CD4-positive, alpha-beta memory T cell (primary cell): ENCODE results near the gene CRYBB3. TPM values are rescaled to one million over a fixed set of nuclear protein-coding genes. Genes with fewer than 3 reads are reported as not detected.
"Not testable (repeated sequence)": the region's sequence is repeated elsewhere in the genome, so short reads cannot be mapped to it uniquely, and the experiment has no call there.

Experiments
- CTCF ChIA-PET: fragments of 350-600 bp; sonication (Branson Sonifier 250); formaldehyde crosslinking; loops from one replicate; lab custom pipeline; 2021; ENCODE audit warnings: inconsistent platforms; ENCODE audit not compliant: partially characterized antibody; lab: Charles Lee
- POLR2A ChIA-PET: fragments of 350-600 bp; sonication (Branson Sonifier 250); formaldehyde crosslinking; loops from one replicate; lab custom pipeline; 2021; ENCODE audit not compliant: partially characterized antibody; lab: Charles Lee
- DNase-seq, 5 donors: peaks; one replicate each; pipeline versions ENCODE4 v3.0.0 to v3.0.0-alpha.2; 2020 to 2022; ENCODE audit warnings: mixed read lengths in 1 of 5
- H3K27ac ChIP-seq: one replicate; pipeline ENCODE4 v1.7.0; 2013; ENCODE audit warnings: low read depth, low read length
- H3K27me3 ChIP-seq: 2 replicates; pipeline ENCODE4 v1.7.0; 2013; ENCODE audit warnings: mild to moderate bottlenecking, low read length, moderate library complexity; ENCODE audit not compliant: insufficient read depth
- H3K36me3 ChIP-seq: 2 replicates; pipeline ENCODE4 v1.7.0; 2013; ENCODE audit warnings: mild to moderate bottlenecking, low read length, moderate library complexity; ENCODE audit not compliant: insufficient read depth
- H3K4me1 ChIP-seq: 2 replicates; pipeline ENCODE4 v1.7.0; 2013; ENCODE audit warnings: mild to moderate bottlenecking, low read length, moderate library complexity; ENCODE audit not compliant: insufficient read depth
- H3K4me3 ChIP-seq, 2 donors: one replicate each; pipeline ENCODE4 v1.7.0; 2013; ENCODE audit warnings: low read length in 2 of 2, mild to moderate bottlenecking in 1 of 2
- H3K9me3 ChIP-seq, 2 donors: one replicate each; pipeline ENCODE4 v1.7.0; 2013; ENCODE audit warnings: low read length in 2 of 2, control low read depth in 1 of 2; ENCODE audit not compliant: control insufficient read depth in 1 of 2
- H3K27ac Mint-ChIP-seq, 7 donors: one replicate each; pipeline ENCODE4 v1.8.0; 2020 to 2021; ENCODE audit warnings: mixed read lengths in 7 of 7, mild to moderate bottlenecking in 6 of 7, inconsistent platforms in 3 of 7, moderate library complexity in 3 of 7
- H3K27me3 Mint-ChIP-seq, 2 donors: one replicate each; pipeline ENCODE4 v1.8.0; 2020 to 2021; ENCODE audit warnings: mixed read lengths in 2 of 2
- H3K36me3 Mint-ChIP-seq, 2 donors: one replicate each; pipeline ENCODE4 v1.8.0; 2020 to 2021; ENCODE audit warnings: mixed read lengths in 2 of 2, inconsistent platforms in 1 of 2, mild to moderate bottlenecking in 1 of 2
- H3K4me1 Mint-ChIP-seq, 4 donors: one replicate each; pipeline ENCODE4 v1.8.0; 2020 to 2021; ENCODE audit warnings: mixed read lengths in 4 of 4, mild to moderate bottlenecking in 1 of 4
- H3K4me3 Mint-ChIP-seq, 8 donors: one replicate each; pipeline ENCODE4 v1.8.0; 2020 to 2021; ENCODE audit warnings: mixed read lengths in 8 of 8, mild to moderate bottlenecking in 7 of 8, moderate library complexity in 6 of 8, inconsistent platforms in 3 of 8
- H3K9me3 Mint-ChIP-seq, 8 donors: one replicate each; pipeline ENCODE4 v1.8.0; 2020 to 2021; ENCODE audit warnings: mixed read lengths in 8 of 8, mild to moderate bottlenecking in 5 of 8, inconsistent platforms in 3 of 8, moderate library complexity in 1 of 8
- intact Hi-C: fragments of 100-400 bp; cut with micrococcal nuclease; formaldehyde crosslinking; loops from one replicate; pipeline ENCODE4 v1.15.1; 2023
- polyA plus RNA-seq, 2 donors: library from polyadenylated mRNA; unstranded; fragments of 300-500 nt; fragmentation: Illumina TruSeq; gene quantifications; one replicate each; pipeline ENCODE4 v1.2.3, GENCODE V29; 2021
- total RNA-seq, 2 experiments: library from RNA; stranded (reverse); gene quantifications; one replicate each; pipeline ENCODE4 v1.2.3, GENCODE V29; 2021

The CRYBB3 gene
- total and polyA plus RNA-seq, 4 experiments from 2014 or later = not detected

GRCh38 chr22:25197340-25197739 lies 2.3 kb upstream of the CRYBB3 start:
- no peaks in the 10 kb centered on the region for H3K27me3 Mint-ChIP-seq
- H3K36me3 ChIP-seq = no peaks in the 10 kb centered on the region
- H3K4me1 Mint-ChIP-seq = peaks cover 0 to 3% (median under 1%) of the 10 kb centered on the region in 4 donors
- no peaks in the 10 kb centered on the region for H3K27me3 ChIP-seq
- ChIA-PET CTCF (interaction anchor here (0.7 kb wide), 1 partner anchor 47 kb away, joined by 3 read pairs; no protein-coding TSS in a partner anchor), POLR2A (no interaction called here)
- peaks cover 0 to 3% of the 10 kb centered on the region in 2 donors for H3K36me3 Mint-ChIP-seq
- H3K4me3 ChIP-seq = no peak overlapping the region
- intact Hi-C loops = no loop called here
- no peak overlapping the region for H3K4me3 Mint-ChIP-seq
- H3K9me3 ChIP-seq = no peaks in the 10 kb centered on the region
- H3K27ac Mint-ChIP-seq = no peak overlapping the region
- peaks cover 0 to 1% (median 0%) of the 10 kb centered on the region in 8 donors for H3K9me3 Mint-ChIP-seq
- H3K27ac ChIP-seq = no peak overlapping the region
- DNase-seq = no peak
- H3K4me1 ChIP-seq = no peaks in the 10 kb centered on the region

GRCh38 chr22:25200967-25201366 lies 1.3 kb downstream of the CRYBB3 start:
- Mint-ChIP-seq H3K4me3 (no peak overlapping the region), H3K36me3 (no peaks in the 10 kb centered on the region), H3K9me3 (peaks cover 0 to 2% (median 0%) of the 10 kb centered on the region in 8 donors), H3K27me3 (no peaks in the 10 kb centered on the region), H3K4me1 (peaks cover 0 to 3% (median under 1%) of the 10 kb centered on the region in 4 donors), H3K27ac (no peak overlapping the region)
- CTCF ChIA-PET = interaction anchor here (1.2 to 2.2 kb wide), 4 partner anchors 8 to 147 kb away, joined by 3 to 7 read pairs (median 4); no protein-coding TSS in a partner anchor
- no peak for DNase-seq
- Histone ChIP-seq H3K27ac (no peak overlapping the region), H3K9me3 (no peaks in the 10 kb centered on the region), H3K4me3 (no peak overlapping the region), H3K36me3 (no peaks in the 10 kb centered on the region), H3K27me3 (no peaks in the 10 kb centered on the region), H3K4me1 (no peaks in the 10 kb centered on the region)
- POLR2A ChIA-PET = no interaction called here
- intact Hi-C loops = loop anchor here (2.0 to 10.0 kb wide), 2 partner anchors 72 to 136 kb away; no protein-coding TSS in a partner anchor

GRCh38 chr22:25201557-25202273 lies 2.1 kb downstream of the CRYBB3 start:
- POLR2A ChIA-PET = no interaction called here

GRCh38 chr22:25202290-25202921 lies 2.7 kb downstream of the CRYBB3 start:
- H3K27ac Mint-ChIP-seq = no peak overlapping the region
- H3K4me3 Mint-ChIP-seq = no peak overlapping the region
- peak in 4 of 5 donors; percentile 28 to 39 (median 36) for DNase-seq
- H3K9me3 Mint-ChIP-seq = peaks cover 0 to 2% (median 0%) of the 10 kb centered on the region in 8 donors
- no peaks in the 10 kb centered on the region for H3K36me3 Mint-ChIP-seq
- ChIA-PET CTCF (interaction anchor here (0.8 to 2.4 kb wide), 11 partner anchors 9 to 155 kb away, joined by 3 to 15 read pairs (median 4); no protein-coding TSS in a partner anchor), POLR2A (no interaction called here)
- Histone ChIP-seq H3K9me3 (no peaks in the 10 kb centered on the region), H3K36me3 (no peaks in the 10 kb centered on the region), H3K27ac (no peak overlapping the region), H3K4me1 (no peaks in the 10 kb centered on the region), H3K4me3 (no peak overlapping the region), H3K27me3 (no peaks in the 10 kb centered on the region)
- intact Hi-C loops = loop anchor here (10.0 kb wide), 1 partner anchor 138 kb away; no protein-coding TSS in a partner anchor
- no peaks in the 10 kb centered on the region for H3K27me3 Mint-ChIP-seq
- peaks cover 0 to 3% (median under 1%) of the 10 kb centered on the region in 4 donors for H3K4me1 Mint-ChIP-seq

More at GRCh38 chr22:25201557-25202273, 2.1 kb downstream of the CRYBB3 start:
- Mint-ChIP-seq H3K27ac (peak overlapping the region in 1 of 7 donors; percentile 57), H3K9me3 (peaks cover 0 to 2% (median 0%) of the 10 kb centered on the region in 8 donors), H3K36me3 (no peaks in the 10 kb centered on the region), H3K27me3 (no peaks in the 10 kb centered on the region), H3K4me3 (no peak overlapping the region), H3K4me1 (peaks cover 0 to 3% (median under 1%) of the 10 kb centered on the region in 4 donors)
- no peak for DNase-seq
- no peaks in the 10 kb centered on the region for H3K4me1 ChIP-seq
- no peaks in the 10 kb centered on the region for H3K27me3 ChIP-seq
- no peaks in the 10 kb centered on the region for H3K36me3 ChIP-seq
- CTCF ChIA-PET = interaction anchor here (0.8 to 2.4 kb wide), 11 partner anchors 8 to 156 kb away, joined by 3 to 15 read pairs (median 4); no protein-coding TSS in a partner anchor
- intact Hi-C loops = loop anchor here (2.0 to 10.0 kb wide), 2 partner anchors 73 to 137 kb away; no protein-coding TSS in a partner anchor
- no peak overlapping the region for H3K4me3 ChIP-seq
- no peaks in the 10 kb centered on the region for H3K9me3 ChIP-seq
- no peak overlapping the region for H3K27ac ChIP-seq

GRCh38 chr22:25203082-25203481 lies 3.4 kb downstream of the CRYBB3 start:
- Histone ChIP-seq H3K27me3 (no peaks in the 10 kb centered on the region), H3K4me3 (no peak overlapping the region), H3K4me1 (no peaks in the 10 kb centered on the region), H3K27ac (no peak overlapping the region), H3K36me3 (no peaks in the 10 kb centered on the region), H3K9me3 (no peaks in the 10 kb centered on the region)
- ChIA-PET CTCF (interaction anchor here (1.0 to 2.4 kb wide), 8 partner anchors 10 to 154 kb away, joined by 3 to 15 read pairs (median 4); no protein-coding TSS in a partner anchor), POLR2A (no interaction called here)
- DNase-seq = no peak
- Mint-ChIP-seq H3K4me3 (no peak overlapping the region), H3K36me3 (no peaks in the 10 kb centered on the region), H3K27me3 (peaks cover 2% of the 10 kb centered on the region in 2 donors), H3K27ac (no peak overlapping the region), H3K9me3 (peaks cover 0 to 2% (median 0%) of the 10 kb centered on the region in 8 donors), H3K4me1 (peaks cover 0 to 3% (median under 1%) of the 10 kb centered on the region in 4 donors)
- intact Hi-C loops = loop anchor here (10.0 kb wide), 1 partner anchor 138 kb away; no protein-coding TSS in a partner anchor

GRCh38 chr22:25204547-25204946 lies 4.9 kb downstream of the CRYBB3 start:
- H3K4me3 Mint-ChIP-seq, H3K27ac ChIP-seq, H3K36me3 Mint-ChIP-seq, H3K27me3 ChIP-seq, H3K36me3 ChIP-seq, POLR2A ChIA-PET, H3K4me1 Mint-ChIP-seq, H3K27me3 Mint-ChIP-seq, H3K9me3 ChIP-seq, H3K4me3 ChIP-seq, DNase-seq, H3K27ac Mint-ChIP-seq, H3K4me1 ChIP-seq, H3K9me3 Mint-ChIP-seq: not testable (repeated sequence)
- intact Hi-C loops = loop anchor here (10.0 kb wide), 1 partner anchor 140 kb away; no protein-coding TSS in a partner anchor
- CTCF ChIA-PET = interaction anchor here (1.0 to 1.2 kb wide), 2 partner anchors 11 to 243 kb away, joined by 3 to 4 read pairs; no protein-coding TSS in a partner anchor
